ENCODE data around the gene IGFBP1. TPM values are rescaled to one million over a fixed set of nuclear protein-coding genes. Genes with fewer than 3 reads are reported as not detected.

The IGFBP1 gene
- polyA plus RNA-seq, 1 donor: 0.16 TPM

- DNase-seq (ENCODE audit: low read depth): no peak
Observed at GRCh38 chr7:45901566-45901965, 13.3 kb downstream of the IGFBP1 start.

GRCh38 chr7:45902820-45903219 is 14.5 kb downstream of the IGFBP1 start:
- no peak for DNase-seq (ENCODE audit: low read depth)

GRCh38 chr7:45909561-45909960 is 21.3 kb downstream of the IGFBP1 start:
- no peak for DNase-seq (ENCODE audit: low read depth)

- no peak for DNase-seq (ENCODE audit: low read depth)
Observed at GRCh38 chr7:45910855-45911254, 22.6 kb downstream of the IGFBP1 start.

- no peak for DNase-seq (ENCODE audit: low read depth)
Observed at GRCh38 chr7:45911311-45911710, 23.0 kb downstream of the IGFBP1 start.

- no peak for DNase-seq (ENCODE audit: low read depth)
Observed at GRCh38 chr7:45912972-45913371, 24.7 kb downstream of the IGFBP1 start.

GRCh38 chr7:45914911-45915310 is 26.6 kb downstream of the IGFBP1 start:
- DNase-seq (ENCODE audit: low read depth): no peak

GRCh38 chr7:45915606-45916005 is 27.3 kb downstream of the IGFBP1 start:
- no peak for DNase-seq (ENCODE audit: low read depth)

GRCh38 chr7:45917064-45917463 is 28.8 kb downstream of the IGFBP1 start:
- no peak for DNase-seq (ENCODE audit: low read depth)

- no peak for DNase-seq (ENCODE audit: low read depth)
Observed at GRCh38 chr7:45917658-45918057, 29.4 kb downstream of the IGFBP1 start.

- DNase-seq (ENCODE audit: low read depth): no peak
Observed at GRCh38 chr7:45918556-45918955, 30.3 kb downstream of the IGFBP1 start.

- DNase-seq (ENCODE audit: low read depth): no peak
Observed at GRCh38 chr7:45919231-45919784, 31.0 kb downstream of the IGFBP1 start.

- DNase-seq (ENCODE audit: low read depth): no peak
Observed at GRCh38 chr7:45919993-45920459, 31.7 kb downstream of the IGFBP1 start.

- no peak for DNase-seq (ENCODE audit: low read depth)
Observed at GRCh38 chr7:45920502-45921380, 32.5 kb downstream of the IGFBP1 start, which contains the start of gene IGFBP3. Gene IGFBP3, minus strand, starts transcription at chr7:45921272. Its CDS starts 132 bp downstream, at chr7:45921140.

GRCh38 chr7:45921381-45921698 is 33.1 kb downstream of the IGFBP1 start:
- no peak for DNase-seq (ENCODE audit: low read depth)

- DNase-seq (ENCODE audit: low read depth): no peak
Observed at GRCh38 chr7:45921699-45922519, 33.6 kb downstream of the IGFBP1 start.

GRCh38 chr7:45922810-45923209 is 34.5 kb downstream of the IGFBP1 start:
- no peak for DNase-seq (ENCODE audit: low read depth)

GRCh38 chr7:45923290-45923689 is 35.0 kb downstream of the IGFBP1 start:
- no peak for DNase-seq (ENCODE audit: low read depth)

GRCh38 chr7:45923818-45924217 is 35.5 kb downstream of the IGFBP1 start:
- DNase-seq (ENCODE audit: low read depth): no peak

GRCh38 chr7:45924283-45924682 is 36.0 kb downstream of the IGFBP1 start:
- no peak for DNase-seq (ENCODE audit: low read depth)

- DNase-seq (ENCODE audit: low read depth): no peak
Observed at GRCh38 chr7:45927721-45928120, 39.4 kb downstream of the IGFBP1 start.

- no peak for DNase-seq (ENCODE audit: low read depth)
Observed at GRCh38 chr7:45930967-45931366, 42.7 kb downstream of the IGFBP1 start.

Measured in forelimb muscle (tissue), 1 donor.